HAP-1 (cell line): ENCODE measurements around the gene KRT4.
"Not testable (repeated sequence)": the region's sequence is repeated elsewhere in the genome, so short reads cannot be mapped to it uniquely, and the experiment has no call there.

Source experiments
- DNase-seq, 2 experiments: peaks; one replicate each; pipeline ENCODE4 v3.0.0-alpha.2; 2016 to 2020; ENCODE audit warnings: low spot score in 2 of 2
- H3K27me3 ChIP-seq: fragments of 250-450 bp; sonication (Bioruptor Pico); 2 replicates; pipeline ENCODE4 v1.5.1; 2020; ENCODE audit warnings: low read depth, mild to moderate bottlenecking, moderate library complexity
- H3K36me3 ChIP-seq: fragments of 250-450 bp; sonication (Bioruptor Pico); replicated peaks from 2 replicates; pipeline ENCODE4 v1.5.1; 2020; ENCODE audit warnings: mild to moderate bottlenecking
- H3K4me1 ChIP-seq: fragments of 250-450 bp; sonication (Bioruptor Pico); 2 replicates; pipeline ENCODE4 v1.5.1; 2020; ENCODE audit warnings: mild to moderate bottlenecking
- H3K4me3 ChIP-seq: fragments of 250-450 bp; sonication (Bioruptor Pico); 2 replicates; pipeline ENCODE4 v1.5.1; 2020; ENCODE audit warnings: mild to moderate bottlenecking, moderate library complexity
- H3K9me3 ChIP-seq: fragments of 250-450 bp; sonication (Bioruptor Pico); 2 replicates; pipeline ENCODE4 v1.5.1; 2020; ENCODE audit warnings: mild to moderate bottlenecking, moderate library complexity
- in situ Hi-C: fragments of 300-500 bp; cut with MboI; formaldehyde crosslinking; loops from 3 replicates; pipeline ENCODE4 v1.14.3; 2020; ENCODE audit warnings: low sequenced_read_pairs, inconsistent platforms, mixed read lengths

Gene KRT4

DNA sequence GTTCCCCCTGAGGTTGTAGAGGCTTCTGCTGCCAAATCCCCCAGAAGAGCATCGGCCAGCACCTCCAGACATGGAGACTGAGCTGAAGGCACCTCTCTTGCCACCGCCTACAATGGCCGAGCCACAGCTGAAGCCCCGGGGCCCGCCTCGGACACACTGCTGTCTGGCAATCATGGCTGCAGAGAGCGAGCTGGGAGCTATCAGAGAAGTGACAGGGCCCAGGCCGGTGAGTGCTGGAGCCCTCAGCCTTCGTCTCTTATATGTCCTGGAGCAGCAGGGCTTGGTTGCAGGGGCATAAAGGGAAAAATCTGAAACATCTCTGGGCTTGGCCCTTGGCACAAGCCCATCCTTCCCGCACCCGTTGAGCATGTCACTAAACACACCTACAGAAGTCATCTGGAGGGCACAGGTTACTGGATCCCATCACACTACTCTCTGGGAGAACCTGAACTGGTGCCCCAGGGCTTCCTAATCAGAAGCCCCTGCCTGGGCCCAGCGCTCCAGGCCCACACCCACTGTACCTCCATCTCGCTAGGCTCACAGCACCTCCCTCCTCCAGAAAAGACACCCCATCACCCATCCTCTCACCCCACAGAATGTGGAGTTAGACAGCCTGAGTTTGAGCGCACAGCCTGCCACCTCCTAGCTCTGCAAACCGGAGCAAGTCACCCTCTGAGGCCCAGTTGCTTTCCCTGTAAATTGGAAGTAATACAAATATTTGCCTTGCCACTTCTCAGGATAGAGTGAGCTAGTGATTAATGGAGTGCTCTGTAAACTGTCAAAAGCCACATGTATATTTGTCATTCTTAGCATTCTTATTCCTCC lies at the start of gene KRT4:
KRT4 (minus strand) TSS at position 232 of the 825 bp plus-strand sequence; CDS start at position 174, 58 bp downstream.
- peaks cover 8% of the 10 kb centered on the region; the same call in 1 of the 2 replicates for H3K27me3 ChIP-seq

DNA sequence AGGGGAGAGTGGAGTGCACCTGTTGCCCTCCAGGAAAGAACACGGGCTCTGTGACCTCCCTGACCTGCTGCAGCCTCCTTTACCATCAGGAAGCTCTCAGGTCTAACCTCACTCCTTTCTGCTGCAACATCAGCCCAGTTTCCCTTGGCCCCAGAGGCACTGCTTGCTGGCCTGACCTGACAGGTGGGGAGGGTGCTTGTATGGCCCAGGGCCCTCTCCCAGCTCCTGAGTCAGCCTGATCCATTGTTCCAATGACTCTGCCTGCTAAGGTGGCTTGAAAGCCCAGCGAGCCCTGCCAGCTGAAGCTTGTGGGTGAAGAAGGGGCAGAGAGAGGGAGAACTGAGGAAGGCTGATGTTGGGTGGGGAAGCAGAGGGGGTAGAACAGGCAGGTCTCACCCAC lies 48.1 kb upstream of the KRT4 start:
- DNase-seq = no peak
- H3K4me3 ChIP-seq = no peak overlapping the region
- H3K36me3 ChIP-seq = no peaks in the 10 kb centered on the region
- 0 out of 2 replicates have a peak, but pooled peaks cover 2% of the 10 kb centered on the region for H3K27me3 ChIP-seq
- H3K9me3 ChIP-seq = no peaks in the 10 kb centered on the region
- no peaks in the 10 kb centered on the region for H3K4me1 ChIP-seq
- in situ Hi-C loops = no loop called here

More for the DNA sequence above, at the start of gene KRT4:
- Histone ChIP-seq H3K4me3 (no peak within 1 kb of the TSS), H3K4me1 (no peaks in the 10 kb centered on the region), H3K36me3 (no peaks in the 10 kb centered on the region), H3K9me3 (no peaks in the 10 kb centered on the region)
- in situ Hi-C loops = no loop called here
- DNase-seq = no peak

DNA sequence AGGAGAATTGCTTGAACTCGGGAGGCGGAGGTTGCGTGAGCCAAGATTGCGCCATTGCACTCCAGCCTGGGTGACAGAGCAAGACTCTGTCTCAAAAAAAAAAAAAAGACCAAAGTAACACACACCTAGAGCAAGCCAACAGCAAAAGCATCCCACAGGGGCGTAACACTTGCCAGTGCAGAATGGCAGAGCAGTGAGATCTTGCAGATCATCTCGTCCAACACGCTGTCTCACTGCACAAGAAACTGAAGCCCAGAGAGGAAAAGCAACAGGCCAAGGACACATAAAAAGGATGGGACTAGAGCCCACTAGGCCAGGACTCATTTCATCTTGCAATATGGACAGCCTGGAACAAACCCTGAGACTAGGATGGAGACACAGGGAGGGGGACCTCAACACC lies 47.6 kb upstream of the KRT4 start:
- Histone ChIP-seq H3K4me1 (no peaks in the 10 kb centered on the region), H3K4me3 (no peak overlapping the region), H3K36me3 (no peaks in the 10 kb centered on the region), H3K9me3 (no peaks in the 10 kb centered on the region), H3K27me3 (0 out of 2 replicates have a peak, but pooled peaks cover 2% of the 10 kb centered on the region)
- in situ Hi-C loops = no loop called here
- no peak for DNase-seq

DNA sequence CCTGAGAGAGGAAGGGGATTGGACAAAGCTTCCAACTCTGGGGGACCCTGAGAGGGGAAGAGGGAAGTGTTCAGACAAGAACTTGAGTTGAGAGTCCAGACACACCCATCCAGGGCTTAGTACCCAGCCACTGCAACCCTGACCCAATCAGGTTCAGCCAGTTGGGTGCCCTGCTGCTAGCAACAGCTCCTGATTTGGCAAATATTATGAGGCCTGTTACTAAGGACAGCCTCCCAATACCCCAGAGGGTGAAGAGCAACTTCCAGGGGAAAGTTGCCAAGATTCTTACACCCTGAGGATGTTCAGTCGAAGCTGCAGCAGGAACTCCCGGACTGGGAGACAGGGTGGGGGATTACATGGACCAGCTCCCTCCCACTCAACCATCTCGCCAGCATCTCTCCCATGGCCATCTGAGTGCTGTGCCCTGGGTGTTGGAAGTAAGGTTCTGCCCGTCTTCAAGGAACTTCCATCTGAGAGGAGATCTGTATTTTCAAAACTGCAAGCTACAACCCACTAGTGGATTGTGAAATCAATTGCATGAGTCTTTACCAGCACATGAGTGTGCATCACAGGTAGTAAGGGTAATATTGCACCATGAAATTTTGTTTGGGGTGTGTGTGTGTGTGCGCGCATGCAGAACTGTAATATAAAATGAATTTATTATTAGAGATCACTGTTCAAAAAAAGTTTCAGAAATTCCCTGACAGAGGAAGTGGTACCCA lies 46.3 kb upstream of the KRT4 start:
- Histone ChIP-seq H3K36me3 (no peaks in the 10 kb centered on the region), H3K4me3 (no peak overlapping the region), H3K9me3 (no peaks in the 10 kb centered on the region), H3K4me1 (no peaks in the 10 kb centered on the region), H3K27me3 (0 out of 2 replicates have a peak, but pooled peaks cover 2% of the 10 kb centered on the region)
- in situ Hi-C loops = no loop called here
- no peak for DNase-seq

DNA sequence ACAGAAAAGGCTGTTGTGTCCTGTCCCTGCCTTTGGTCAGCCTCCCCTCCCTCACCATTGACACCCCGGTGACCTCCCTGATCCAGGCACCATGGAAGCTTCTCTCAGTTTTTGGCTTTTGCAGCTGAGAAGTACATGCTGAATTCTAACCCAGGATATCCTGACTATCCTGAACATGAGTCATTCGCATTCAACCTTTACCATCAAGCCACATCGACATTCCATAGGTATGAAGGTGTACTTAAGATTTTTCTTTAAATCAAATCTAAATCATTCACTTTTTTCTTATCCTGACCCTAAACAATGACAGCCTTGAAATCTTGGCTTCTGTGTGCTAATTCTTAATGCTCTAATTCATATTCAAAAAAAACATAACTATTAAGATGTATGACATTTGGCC lies 43.6 kb upstream of the KRT4 start:
- no peaks in the 10 kb centered on the region for H3K36me3 ChIP-seq
- no peaks in the 10 kb centered on the region for H3K9me3 ChIP-seq
- no peak for DNase-seq
- H3K4me3 ChIP-seq = no peak overlapping the region
- in situ Hi-C loops = no loop called here
- H3K27me3 ChIP-seq = 0 out of 2 replicates have a peak, but pooled peaks cover 2% of the 10 kb centered on the region
- no peaks in the 10 kb centered on the region for H3K4me1 ChIP-seq

DNA sequence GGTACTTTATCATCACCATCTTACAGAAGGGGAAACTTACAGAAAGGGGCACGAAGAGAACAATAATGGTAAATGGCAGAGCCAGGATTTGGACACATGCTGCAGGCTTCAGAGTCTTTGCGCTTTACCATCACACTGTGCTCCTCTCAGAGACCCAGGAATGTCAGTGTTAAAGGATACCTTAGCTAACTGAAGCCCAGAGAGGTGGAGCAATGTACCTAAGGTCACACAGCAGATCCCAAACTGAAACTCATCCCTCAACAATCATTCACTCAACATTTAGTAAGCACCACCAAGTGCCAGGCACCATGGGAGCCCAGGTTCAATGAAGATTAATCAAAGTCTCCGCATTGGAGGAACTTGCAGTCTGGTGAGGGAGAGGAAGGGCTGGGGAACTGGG lies 42.9 kb upstream of the KRT4 start:
- Histone ChIP-seq H3K9me3 (no peaks in the 10 kb centered on the region), H3K4me3 (no peak overlapping the region), H3K27me3 (0 out of 2 replicates have a peak, but pooled peaks cover 2% of the 10 kb centered on the region), H3K36me3 (no peaks in the 10 kb centered on the region), H3K4me1 (no peaks in the 10 kb centered on the region)
- in situ Hi-C loops = no loop called here
- no peak for DNase-seq

DNA sequence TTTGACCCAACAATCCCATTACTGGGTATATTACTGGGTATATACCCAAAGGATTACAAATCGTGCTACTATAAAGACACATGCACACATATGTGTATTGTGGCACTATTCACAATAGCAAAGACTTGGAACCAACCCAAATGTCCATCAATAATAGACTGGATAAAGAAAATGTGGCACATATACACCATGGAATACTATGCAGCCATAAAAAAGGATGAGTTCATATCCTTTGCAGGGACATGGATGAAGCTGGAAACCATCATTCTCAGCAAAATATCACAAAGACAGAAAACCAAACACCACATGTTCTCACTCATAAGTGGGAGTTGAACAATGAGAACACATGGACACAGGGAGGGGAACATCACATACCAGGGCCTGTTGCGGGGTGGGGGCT lies 42.2 kb upstream of the KRT4 start:
- H3K9me3 ChIP-seq, H3K4me3 ChIP-seq, in situ Hi-C loops, DNase-seq, H3K4me1 ChIP-seq, H3K27me3 ChIP-seq, H3K36me3 ChIP-seq: not testable (repeated sequence)

DNA sequence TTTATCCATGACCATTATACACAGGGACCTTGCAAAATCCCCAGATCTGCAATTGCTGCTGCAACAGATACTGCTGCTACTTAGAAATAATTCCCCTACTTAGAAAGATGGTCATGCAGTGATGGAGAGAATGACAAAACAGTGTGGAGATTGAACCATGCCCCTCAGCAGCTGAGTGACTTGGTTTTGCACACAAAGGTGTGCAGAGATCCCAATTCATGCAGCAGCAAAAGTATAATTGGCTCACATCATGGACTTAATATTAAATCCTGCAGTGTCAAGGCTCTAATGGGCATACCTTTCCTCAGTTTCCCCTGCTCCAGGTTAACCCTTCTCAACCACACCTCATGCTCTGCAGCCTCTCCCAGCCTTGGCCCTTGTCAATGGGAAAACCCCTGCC lies 37.9 kb upstream of the KRT4 start:
- DNase-seq = no peak
- Histone ChIP-seq H3K4me1 (no peaks in the 10 kb centered on the region), H3K4me3 (no peak overlapping the region), H3K9me3 (no peaks in the 10 kb centered on the region), H3K36me3 (no peaks in the 10 kb centered on the region), H3K27me3 (no peaks in the 10 kb centered on the region)
- in situ Hi-C loops = no loop called here

DNA sequence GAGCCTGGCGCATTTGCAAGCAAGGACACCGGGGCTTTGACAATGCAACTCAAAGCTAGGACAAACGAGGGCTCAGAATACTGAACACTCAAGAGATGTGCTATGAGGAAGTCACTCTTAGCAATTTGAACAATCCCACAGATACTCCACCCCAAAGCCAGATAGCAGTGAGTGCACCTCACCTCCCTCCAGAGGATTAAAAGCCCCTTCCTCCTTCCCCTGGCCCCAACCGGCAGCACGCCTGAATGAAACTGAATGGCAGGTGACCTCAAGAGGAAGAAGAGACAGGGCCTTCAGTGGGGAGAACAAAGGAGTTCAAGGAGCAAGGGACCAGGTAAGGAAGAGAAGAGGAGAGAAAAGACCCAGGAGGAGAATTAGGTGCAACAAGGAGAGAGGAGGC lies 36.8 kb upstream of the KRT4 start:
- no peaks in the 10 kb centered on the region for H3K9me3 ChIP-seq
- no peaks in the 10 kb centered on the region for H3K4me1 ChIP-seq
- H3K36me3 ChIP-seq = no peaks in the 10 kb centered on the region
- 0 out of 2 replicates have a peak, but pooled peaks cover 2% of the 10 kb centered on the region for H3K27me3 ChIP-seq
- no peak for DNase-seq
- in situ Hi-C loops = no loop called here
- no peak overlapping the region for H3K4me3 ChIP-seq

DNA sequence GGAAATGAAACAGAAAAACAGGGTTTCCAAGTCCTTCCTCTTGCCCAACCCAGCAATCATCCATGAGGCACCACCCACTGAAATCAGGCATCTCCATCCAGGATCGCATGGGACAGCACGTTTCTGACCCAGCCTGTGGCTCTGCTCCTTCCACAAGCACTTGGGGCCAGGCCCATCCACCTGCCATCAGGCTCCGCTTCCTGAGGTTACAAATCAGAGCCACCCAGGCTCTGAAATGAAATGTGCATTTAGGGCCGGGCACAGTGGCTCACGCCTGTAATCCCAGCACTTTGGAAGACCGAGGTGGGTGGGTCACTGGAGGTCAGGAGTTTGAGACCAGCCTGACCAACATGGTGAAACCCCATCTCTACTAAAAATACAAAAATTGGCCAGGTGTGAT lies 35.6 kb upstream of the KRT4 start:
- no peak for DNase-seq
- in situ Hi-C loops = no loop called here
- Histone ChIP-seq H3K9me3 (no peaks in the 10 kb centered on the region), H3K4me3 (no peak overlapping the region), H3K4me1 (no peaks in the 10 kb centered on the region), H3K36me3 (no peaks in the 10 kb centered on the region), H3K27me3 (0 out of 2 replicates have a peak, but pooled peaks cover 2% of the 10 kb centered on the region)

DNA sequence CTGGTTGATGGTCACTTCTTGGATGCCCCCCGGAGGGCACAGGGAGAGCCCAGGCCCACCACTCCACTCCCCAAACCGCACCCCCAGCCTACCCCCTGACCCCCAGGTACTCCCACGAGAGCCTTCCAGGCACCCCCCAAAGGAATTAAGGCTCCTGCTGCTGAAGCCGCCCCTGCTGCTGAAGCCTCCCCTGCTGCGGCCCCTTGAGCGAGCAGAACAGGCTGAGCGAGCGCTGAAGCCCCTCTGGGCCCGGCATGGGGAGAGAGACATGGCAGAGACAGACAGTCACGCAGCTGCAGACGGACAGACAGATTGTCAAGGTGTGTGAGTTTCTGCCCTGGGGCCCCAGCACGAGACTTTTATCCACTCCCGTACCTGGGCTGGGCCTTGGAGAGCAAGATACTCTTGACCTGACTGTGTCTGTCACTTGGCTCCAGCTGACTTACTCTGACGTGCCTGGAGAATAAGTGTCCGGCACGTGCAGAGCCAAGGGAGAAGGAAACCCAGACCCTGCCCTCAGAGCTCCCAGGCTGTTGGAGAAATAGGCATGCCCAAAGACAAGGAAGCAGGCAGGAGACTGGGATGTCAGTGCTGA lies 34.8 kb upstream of the KRT4 start, which contains the start of gene KRT78:
KRT78 (minus strand) TSS at position 334 of the 595 bp plus-strand sequence; CDS start at position 270, 64 bp downstream.
- H3K36me3 ChIP-seq = no peaks in the 10 kb centered on the region
- no peak for DNase-seq
- no peaks in the 10 kb centered on the region for H3K9me3 ChIP-seq
- in situ Hi-C loops = no loop called here
- no peaks in the 10 kb centered on the region for H3K4me1 ChIP-seq
- H3K27me3 ChIP-seq = 0 out of 2 replicates have a peak, but pooled peaks cover 2% of the 10 kb centered on the region
- no peak within 1 kb of the TSS for H3K4me3 ChIP-seq

DNA sequence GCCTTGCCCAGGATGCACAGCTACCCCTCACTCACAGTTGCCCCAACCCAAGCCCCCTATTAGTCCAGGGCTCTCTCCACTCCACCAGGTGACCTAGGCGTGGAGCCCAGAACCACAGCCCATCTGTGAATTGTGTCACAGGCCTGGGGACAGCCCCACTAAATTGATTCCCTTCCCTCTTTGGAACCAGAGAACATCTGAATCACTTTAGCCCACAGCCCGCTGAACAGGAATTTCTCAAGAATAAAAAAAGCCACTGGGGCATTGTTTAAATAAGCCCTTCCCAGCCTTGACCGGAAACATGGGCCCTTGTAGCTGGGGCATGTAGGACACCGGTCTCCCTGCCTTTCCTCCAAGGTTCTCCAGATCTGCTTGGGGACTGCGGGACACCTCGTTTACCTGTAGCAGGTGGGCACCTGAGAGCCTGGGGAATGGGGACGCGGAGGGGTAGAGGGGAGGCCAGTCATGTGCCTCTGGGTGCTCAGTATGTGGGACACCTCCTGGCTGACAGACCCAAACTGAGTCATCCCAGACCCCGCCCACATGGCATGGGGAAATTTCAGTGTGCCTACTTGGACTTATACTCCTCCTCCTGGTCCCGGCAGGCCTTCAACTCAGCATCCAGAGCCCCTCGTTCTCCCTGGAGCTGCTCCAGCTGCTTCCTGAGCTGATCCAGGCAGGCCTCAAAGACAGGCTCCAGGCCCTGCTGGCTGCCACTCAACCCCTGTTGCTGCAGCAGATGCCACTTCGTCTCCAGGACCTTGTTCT lies 33.6 kb upstream of the KRT4 start:
- Histone ChIP-seq H3K4me3 (no peak overlapping the region), H3K9me3 (no peaks in the 10 kb centered on the region), H3K4me1 (no peaks in the 10 kb centered on the region), H3K27me3 (peaks cover 2% of the 10 kb centered on the region; the same call in 1 of the 2 replicates), H3K36me3 (no peaks in the 10 kb centered on the region)
- in situ Hi-C loops = no loop called here
- DNase-seq = no peak

DNA sequence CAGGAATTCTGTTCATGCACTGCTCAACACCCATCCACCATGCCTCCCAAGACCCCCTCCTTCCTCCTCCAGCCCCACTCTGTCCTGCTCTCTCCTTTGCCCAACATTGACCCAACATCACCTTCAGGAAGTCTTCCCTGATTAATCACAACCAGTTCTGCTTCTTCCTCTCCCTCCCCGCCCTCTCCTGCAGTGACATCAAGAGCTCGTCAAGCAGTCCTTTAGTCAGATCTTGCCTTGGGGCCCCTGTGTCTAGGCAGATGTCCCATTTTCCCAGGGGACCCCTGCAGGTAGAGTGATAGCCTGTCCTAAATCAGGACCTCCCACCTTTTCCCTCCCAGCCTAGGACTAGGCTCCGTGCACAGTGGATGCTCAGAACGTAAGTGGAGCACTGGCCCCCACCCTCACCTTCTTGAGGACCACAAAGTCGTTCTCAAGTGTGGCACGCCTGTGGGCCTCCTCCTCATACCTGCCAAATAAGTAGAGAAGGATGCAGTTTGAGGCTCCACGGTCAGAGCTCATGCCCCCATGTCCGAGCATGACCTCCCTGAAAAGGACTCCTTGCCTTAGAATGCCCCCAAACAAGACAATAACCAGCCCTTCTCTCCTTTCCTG lies 32.5 kb upstream of the KRT4 start:
- no peak overlapping the region for H3K4me3 ChIP-seq
- in situ Hi-C loops = no loop called here
- DNase-seq = no peak
- H3K4me1 ChIP-seq = no peaks in the 10 kb centered on the region
- peaks cover 2% of the 10 kb centered on the region; the same call in 1 of the 2 replicates for H3K27me3 ChIP-seq
- no peaks in the 10 kb centered on the region for H3K9me3 ChIP-seq
- H3K36me3 ChIP-seq = no peaks in the 10 kb centered on the region
